D721Med (cell line): ENCODE results near the gene SLC25A19.

Experiments
- DNase-seq: peaks from one replicate; pipeline ENCODE4 v3.0.0; 2011; ENCODE audit warnings: low spot score; ENCODE audit not compliant: insufficient read length
- FAIRE-seq: peaks from 2 replicates; lab custom pipeline; 2011; peaks lifted over from hg19 to GRCh38; lab: Jason Lieb, UNC
- CTCF ChIP-seq: IDR thresholded peaks from 2 replicates; pipeline ENCODE4 v1.5.1; 2012; ENCODE audit warnings: mild to moderate bottlenecking, control low read depth; ENCODE audit not compliant: insufficient read depth; ENCODE audit errors: missing control alignments

Gene SLC25A19

GRCh38 chr17:75316253-75316652, 27.0 kb upstream of the SLC25A19 start:
- no peak for DNase-seq
- no peak for TF ChIP-seq CTCF
- FAIRE-seq = no peak

- DNase-seq (no peak), FAIRE-seq (no peak)
Observed at GRCh38 chr17:75315541-75316243, 26.5 kb upstream of the SLC25A19 start.

GRCh38 chr17:75313941-75314551, 24.8 kb upstream of the SLC25A19 start:
- no peak for DNase-seq
- FAIRE-seq = no peak
- no peak for TF ChIP-seq CTCF

More at GRCh38 chr17:75315541-75316243, 26.5 kb upstream of the SLC25A19 start:
- TF ChIP-seq CTCF = no peak

GRCh38 chr17:75308732-75309629, 19.7 kb upstream of the SLC25A19 start:
- FAIRE-seq (no peak), DNase-seq (no peak)
- no peak for TF ChIP-seq CTCF

GRCh38 chr17:75307957-75308731, 18.9 kb upstream of the SLC25A19 start:
- no peak for DNase-seq
- no peak for FAIRE-seq
- no peak for TF ChIP-seq CTCF

- DNase-seq = no peak
- no peak for TF ChIP-seq CTCF
- no peak for FAIRE-seq
Observed at GRCh38 chr17:75301502-75302206, 12.4 kb upstream of the SLC25A19 start.
